HepG2 (cell line): ENCODE results near the gene SIVA1. TPM values are rescaled to one million over a fixed set of nuclear protein-coding genes. Genes with fewer than 3 reads are reported as not detected.
"Not testable (repeated sequence)": the region's sequence is repeated elsewhere in the genome, so short reads cannot be mapped to it uniquely, and the experiment has no call there.

Experiments used
- ATAC-seq: fragments of 200-7000 bp; cut with Tn5 transposase; 3 replicates; pipeline ENCODE4 v1.9.1; 2020; ENCODE audit warnings: mild to moderate bottlenecking, moderate library complexity
- BruUV-seq: library from RNA; stranded (reverse); fragments of 400-500 nt; replicated peaks from 2 replicates; lab custom pipeline; 2021; lab: Mats Ljungman, UMichigan
- CTCF ChIA-PET: fragments of 300-600 bp; formaldehyde crosslinking; extraction: SDS; loops from one replicate; lab custom pipeline; 2021; ENCODE audit warnings: low total read pairs, inconsistent platforms, low intra/inter-chr PET ratio; lab: Yijun Ruan, JAX
- POLR2A ChIA-PET: fragments of 350-600 bp; sonication (Branson Sonifier 250); formaldehyde crosslinking; loops from one replicate; lab custom pipeline; 2020; ENCODE audit warnings: antibody characterized with exemption, inconsistent platforms; lab: Yijun Ruan, JAX
- DNase-seq: peaks from one replicate; pipeline ENCODE4 v3.0.0-alpha.2; 2015; ENCODE audit warnings: low spot score
- FAIRE-seq: peaks from 3 replicates; lab custom pipeline; 2011; peaks lifted over from hg19 to GRCh38; lab: Jason Lieb, UNC
- H2AFZ ChIP-seq: one replicate; pipeline ENCODE4 v1.6.1; 2011; ENCODE audit warnings: low read length, inconsistent platforms
- H3K27ac ChIP-seq: fragments of 300-600 bp; 3 replicates; pipeline ENCODE4 v1.8.0; 2011; ENCODE audit warnings: mixed run types, mild to moderate bottlenecking, mixed read lengths, low read length, inconsistent platforms; ENCODE audit not compliant: insufficient read depth; ENCODE audit errors: extremely low read length
- H3K27me3 ChIP-seq, 2 experiments: fragments of 200-600 bp in 1 of 2; 2 replicates in 1 of 2; 3 replicates in 1 of 2; pipeline versions ENCODE4 v1.6.0 to v1.8.0; 2011; ENCODE audit warnings: low read length in 2 of 2, mild to moderate bottlenecking in 2 of 2, moderate library complexity in 2 of 2, inconsistent platforms in 1 of 2; ENCODE audit not compliant: insufficient read depth in 2 of 2, control insufficient read depth in 1 of 2
- H3K36me3 ChIP-seq, 2 experiments: fragments of 200-600 bp in 1 of 2; replicated peaks in 1 of 2; 2 replicates in 1 of 2; 3 replicates in 1 of 2; pipeline versions ENCODE4 v1.5.1 to v1.8.0; 2011; ENCODE audit warnings: low read length in 2 of 2, inconsistent platforms in 1 of 2; ENCODE audit not compliant: insufficient read depth in 2 of 2, control insufficient read depth in 1 of 2
- H3K4me1 ChIP-seq: 2 replicates; pipeline ENCODE4 v1.5.1; 2012; ENCODE audit warnings: low read length, inconsistent platforms; ENCODE audit not compliant: insufficient read depth
- H3K4me2 ChIP-seq: 2 replicates; pipeline ENCODE4 v1.6.0; 2011; ENCODE audit warnings: low read depth, low read length, inconsistent platforms
- H3K4me3 ChIP-seq, 3 experiments: fragments of 200-600 bp in 1 of 3; sonication (generic), shearing (Covaris generic) in 1 of 3; replicated peaks in 1 of 3; 2 replicates each; pipeline ENCODE4 v1.5.1; 2011 to 2016; ENCODE audit warnings: low read length in 3 of 3, inconsistent platforms in 2 of 3, low read depth in 2 of 3, mild to moderate bottlenecking in 2 of 3, control low read depth in 1 of 3, mixed read lengths in 1 of 3; ENCODE audit not compliant: insufficient read depth in 1 of 3
- H3K79me2 ChIP-seq: one replicate; pipeline ENCODE4 v1.6.1; 2011; ENCODE audit warnings: low read length, inconsistent platforms; ENCODE audit not compliant: insufficient read depth
- H3K9ac ChIP-seq: 2 replicates; pipeline ENCODE4 v1.6.0; 2011; ENCODE audit warnings: mild to moderate bottlenecking, low read depth, low read length, inconsistent platforms; ENCODE audit not compliant: insufficient read depth
- H3K9me3 ChIP-seq: 2 replicates; pipeline ENCODE4 v1.5.1; 2012; ENCODE audit warnings: mild to moderate bottlenecking, low read length
- H4K20me1 ChIP-seq: 2 replicates; pipeline ENCODE4 v1.6.0; 2011; ENCODE audit warnings: inconsistent platforms, mild to moderate bottlenecking, low read length, moderate library complexity; ENCODE audit not compliant: insufficient read depth
- CREB1 ChIP-seq, 2 experiments: fragments of 450-650 bp in 1 of 2; IDR thresholded peaks; 2 replicates each; pipeline ENCODE4 v1.6.1; 2016 to 2017; ENCODE audit warnings: control low read depth in 1 of 2, mild to moderate bottlenecking in 1 of 2, missing compliant biosample characterization in 1 of 2, missing genetic modification characterization in 1 of 2
- HOXA3 ChIP-seq: sonication (generic); formaldehyde crosslinking; IDR thresholded peaks from 2 replicates; pipeline ENCODE4 v1.5.0; 2020; ENCODE audit warnings: missing genetic modification reagents
- MAFF ChIP-seq: IDR thresholded peaks from 2 replicates; pipeline ENCODE4 v1.6.1; 2011; ENCODE audit warnings: low read depth, low read length, improper control_type of control experiment
- MXI1 ChIP-seq: IDR thresholded peaks from 3 replicates; pipeline ENCODE4 v1.6.1; 2012; ENCODE audit warnings: low read depth, low read length, inconsistent platforms, borderline replicate concordance
- NFYB ChIP-seq: sonication (generic); formaldehyde crosslinking; IDR thresholded peaks from 2 replicates; pipeline ENCODE4 v1.4.0; 2020; ENCODE audit warnings: missing genetic modification reagents
- NFYC ChIP-seq: IDR thresholded peaks from 2 replicates; pipeline ENCODE4 v1.6.1; 2016; ENCODE audit warnings: missing genetic modification reagents, missing compliant biosample characterization
- POGZ ChIP-seq: sonication (generic); formaldehyde crosslinking; IDR thresholded peaks from 2 replicates; pipeline ENCODE4 v1.4.0; 2020; ENCODE audit warnings: mild to moderate bottlenecking, missing genetic modification reagents
- POLR2A ChIP-seq, 2 experiments: IDR thresholded peaks; 2 replicates each; pipeline ENCODE4 v1.6.1; 2011; ENCODE audit warnings: low read depth in 2 of 2, low read length in 2 of 2, mild to moderate bottlenecking in 1 of 2, moderate library complexity in 1 of 2; ENCODE audit not compliant: insufficient read depth in 1 of 2
- POLR2AphosphoS5 ChIP-seq: IDR thresholded peaks from 2 replicates; pipeline ENCODE4 v1.6.1; 2012; ENCODE audit warnings: low read depth, low read length
- PRPF4 ChIP-seq: fragments of 200-400 bp; formaldehyde crosslinking; IDR thresholded peaks from 2 replicates; pipeline ENCODE4 v1.6.1; 2016; ENCODE audit warnings: low read length, low read depth; ENCODE audit not compliant: poor library complexity, severe bottlenecking
- SAP130 ChIP-seq: IDR thresholded peaks from 2 replicates; pipeline ENCODE4 v1.6.1; 2016; ENCODE audit warnings: low read depth
- ZBTB38 ChIP-seq: sonication (generic); formaldehyde crosslinking; IDR thresholded peaks from 2 replicates; pipeline ENCODE4 v1.5.1; 2020; ENCODE audit warnings: mild to moderate bottlenecking, missing genetic modification reagents
- WGBS: methylation state at CpG from one replicate; pipeline ENCODE4 v1.1.6; 2017; ENCODE audit warnings: low lambda C conversion rate; 5-methylcytosine and 5-hydroxymethylcytosine counted together
- in situ Hi-C: cut with HindIII; loops from 2 replicates; pipeline ENCODE4 v1.10.0; 2017; ENCODE audit warnings: low pct_unique_long_range_greater_than_20kb; ENCODE audit not compliant: extremely low pct_ligation_motif_present
- intact Hi-C: fragments of 100-400 bp; cut with micrococcal nuclease; formaldehyde crosslinking; loops from one replicate; pipeline ENCODE4 v1.10.0; 2022; ENCODE audit not compliant: unreplicated experiment
- polyA plus RNA-seq, 8 experiments: library from polyadenylated mRNA; depleted of rRNA in 3 of 8; stranded (reverse) in 7 of 8; unstranded in 1 of 8; fragments of >200 nt; fragmentation: Illumina TruSeq in 4 of 8; extraction: Trizol in 4 of 8; gene quantifications; 2 replicates each; pipeline versions ENCODE4 v1.2.1 to v1.2.3, GENCODE V29; 2011 to 2016; ENCODE audit warnings: low read depth in 4 of 8, missing spikeins in 1 of 8, mixed read lengths in 1 of 8; ENCODE audit not compliant: insufficient read depth in 1 of 8
- total RNA-seq, 5 experiments: library from RNA; depleted of rRNA; stranded (reverse); fragments of >200 nt; fragmentation: Illumina TruSeq; extraction: Trizol; gene quantifications; 2 replicates each; pipeline ENCODE4 v1.2.3, GENCODE V29; 2016; ENCODE audit warnings: low read depth in 1 of 5
- TF ChIP-seq, protein P1 (sequence below): IDR thresholded peaks from 2 replicates; pipeline ENCODE4 v1.6.1; 2016; ENCODE audit warnings: missing genetic modification reagents, missing compliant biosample characterization

SIVA1 gene
- total and polyA plus RNA-seq, 2 of the 13 experiments (the other 11 are each of a cell fraction or from before 2014, with no cell fraction given): 123 to 186 TPM

DNA sequence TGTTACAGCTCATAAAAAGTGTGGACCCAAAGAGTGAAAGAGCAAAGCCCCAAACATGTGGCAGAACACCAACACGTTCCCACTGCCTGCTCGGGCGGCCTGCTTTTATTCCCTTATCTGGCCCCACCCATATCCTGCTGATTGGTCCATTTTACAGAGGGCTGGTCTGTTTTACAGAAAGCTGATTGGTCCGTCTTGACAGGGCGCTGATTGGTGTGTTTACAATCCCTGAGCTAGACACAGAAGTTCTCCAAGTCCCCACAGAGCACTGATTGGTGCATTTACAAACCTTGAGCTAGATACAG, 2.2 kb upstream of the SIVA1 start:
- H3K9me3 ChIP-seq; FAIRE-seq; H3K4me2 ChIP-seq; H3K9ac ChIP-seq; H3K27ac ChIP-seq; H2AFZ ChIP-seq; H3K27me3 ChIP-seq; ATAC-seq; BruUV-seq; CTCF ChIA-PET; H3K36me3 ChIP-seq; in situ Hi-C loops; H3K4me3 ChIP-seq; intact Hi-C loops; TF ChIP-seq CREB1 (IDR thresholded peaks at IDR 0.05): not testable (repeated sequence)
- TF ChIP-seq SAP130 (CRISPR knock-in tag) (0 out of 2 replicates have a peak, but pooled peaks have one; percentile 8), POLR2A (IDR thresholded peaks at IDR 0.05; ENCODE audit: insufficient read depth in 1 of 2, low read depth in 2 of 2, low read length in 2 of 2) (peak in 1 of 2 experiments; percentile 68; a peak in 1 of 4 replicates), NFYB (CRISPR knock-in tag) (peak; percentile 85), NFYC (CRISPR knock-in tag) (peak; percentile 77), CREB1 (CRISPR knock-in tag; IDR thresholded peaks at IDR 0.05) (0 out of 2 replicates have a peak, but pooled peaks have one; percentile 21), ZBTB38 (CRISPR knock-in tag) (peak; percentile 98), POLR2AphosphoS5 (peak; percentile 44; the same call in 1 of the 2 replicates), MXI1 (0 out of 3 replicates have a peak, but pooled peaks have one; percentile 21), HOXA3 (CRISPR knock-in tag) (peak; percentile 1; the same call in 1 of the 2 replicates), MAFF (0 out of 2 replicates have a peak, but pooled peaks have one; percentile 8), PRPF4 (peak; percentile 38), POGZ (peak; percentile 39; the same call in 1 of the 2 replicates)
- TF ChIP-seq, protein P1, sequence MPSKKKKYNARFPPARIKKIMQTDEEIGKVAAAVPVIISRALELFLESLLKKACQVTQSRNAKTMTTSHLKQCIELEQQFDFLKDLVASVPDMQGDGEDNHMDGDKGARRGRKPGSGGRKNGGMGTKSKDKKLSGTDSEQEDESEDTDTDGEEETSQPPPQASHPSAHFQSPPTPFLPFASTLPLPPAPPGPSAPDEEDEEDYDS: peak; percentile 43; the same call in 1 of the 2 replicates
- H4K20me1 ChIP-seq: peaks cover 16% of the 10 kb centered on the region
- POLR2A ChIA-PET: interaction anchor here (1.4 to 4.8 kb wide), 5 partner anchors 16 to 114 kb away, joined by 3 to 68 read pairs (median 9); no protein-coding TSS in a partner anchor
- 85% methylated on average over 5 of the region's 5 CpGs for WGBS
- H3K79me2 ChIP-seq: peaks cover 27% of the 10 kb centered on the region
- peak; percentile 34 for DNase-seq
- H3K4me1 ChIP-seq: peaks cover 78% of the 10 kb centered on the region
